Keratinocyte (primary cell): ENCODE results near the gene RCOR3.

Experiments
- EZH2 ChIP-seq: IDR thresholded peaks from one replicate; pipeline ENCODE4 v1.6.1; 2012; ENCODE audit warnings: inconsistent platforms, mild to moderate bottlenecking, low read length, moderate library complexity
- TF ChIP-seq, protein P1 (sequence below), 3 experiments: IDR thresholded peaks in 1 of 3; conservative IDR thresholded peaks in 1 of 3; optimal IDR thresholded peaks in 1 of 3; 2 replicates in 2 of 3; 3 replicates in 1 of 3; pipeline versions ENCODE3 to v1.5.1; 2011; ENCODE audit warnings: low read length in 3 of 3, mild to moderate bottlenecking in 3 of 3, moderate library complexity in 2 of 3, control low read depth in 1 of 3, inconsistent platforms in 1 of 3; ENCODE audit not compliant: insufficient read depth in 2 of 3; ENCODE audit errors: extremely low read depth in 1 of 3

DNA sequence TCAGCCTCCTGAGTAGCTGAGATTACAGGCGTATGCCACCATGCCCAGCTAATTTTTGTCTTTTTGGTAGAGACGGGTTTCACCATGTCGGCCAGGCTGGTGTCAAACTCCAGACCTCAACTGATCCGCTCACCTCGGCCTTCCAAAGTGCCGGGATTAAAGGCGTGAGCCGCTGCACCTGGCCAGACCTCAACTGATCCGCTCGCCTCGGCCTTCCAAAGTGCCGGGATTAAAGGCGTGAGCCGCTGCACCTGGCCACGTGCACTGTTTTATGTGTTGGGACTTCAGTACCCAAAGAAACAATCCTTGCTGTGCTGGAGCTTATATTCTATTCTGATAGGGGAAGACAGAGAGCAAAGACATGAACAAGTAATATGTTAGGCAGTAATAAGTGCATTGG, 77.6 kb downstream of the RCOR3 start:
- TF ChIP-seq, protein P1, sequence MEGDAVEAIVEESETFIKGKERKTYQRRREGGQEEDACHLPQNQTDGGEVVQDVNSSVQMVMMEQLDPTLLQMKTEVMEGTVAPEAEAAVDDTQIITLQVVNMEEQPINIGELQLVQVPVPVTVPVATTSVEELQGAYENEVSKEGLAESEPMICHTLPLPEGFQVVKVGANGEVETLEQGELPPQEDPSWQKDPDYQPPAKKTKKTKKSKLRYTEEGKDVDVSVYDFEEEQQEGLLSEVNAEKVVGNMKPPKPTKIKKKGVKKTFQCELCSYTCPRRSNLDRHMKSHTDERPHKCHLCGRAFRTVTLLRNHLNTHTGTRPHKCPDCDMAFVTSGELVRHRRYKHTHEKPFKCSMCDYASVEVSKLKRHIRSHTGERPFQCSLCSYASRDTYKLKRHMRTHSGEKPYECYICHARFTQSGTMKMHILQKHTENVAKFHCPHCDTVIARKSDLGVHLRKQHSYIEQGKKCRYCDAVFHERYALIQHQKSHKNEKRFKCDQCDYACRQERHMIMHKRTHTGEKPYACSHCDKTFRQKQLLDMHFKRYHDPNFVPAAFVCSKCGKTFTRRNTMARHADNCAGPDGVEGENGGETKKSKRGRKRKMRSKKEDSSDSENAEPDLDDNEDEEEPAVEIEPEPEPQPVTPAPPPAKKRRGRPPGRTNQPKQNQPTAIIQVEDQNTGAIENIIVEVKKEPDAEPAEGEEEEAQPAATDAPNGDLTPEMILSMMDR (optimal IDR thresholded peaks at IDR 0.05 in 1 of 3, IDR thresholded peaks at IDR 0.05 in 1 of 3, conservative IDR thresholded peaks at IDR 0.05 in 1 of 3; ENCODE audit: extremely low read depth in 1 of 3, insufficient read depth in 2 of 3, low read length in 3 of 3): no peak
- TF ChIP-seq EZH2: no peak
